Transverse colon (tissue), 4 donors: ENCODE results near the gene COBLL1.

ENCODE experiments used
- POLR2AphosphoS5 ChIP-seq, 3 donors: sonication (generic); formaldehyde crosslinking; IDR thresholded peaks; one replicate each; pipeline ENCODE4 v1.6.1; 2016; ENCODE audit warnings: antibody characterized with exemption in 3 of 3
- TF ChIP-seq, protein P1 (sequence below), 5 experiments: fragments of 200-600 bp in 3 of 5; fragments of 450-650 bp in 2 of 5; sonication (generic) in 3 of 5; IDR thresholded peaks; 1 replicate in 2 of 5; 2 replicates in 3 of 5; pipeline ENCODE4 v1.5.1; 2016 to 2017; ENCODE audit warnings: antibody characterized with exemption in 5 of 5, inconsistent platforms in 3 of 5, mild to moderate bottlenecking in 2 of 5, moderate library complexity in 1 of 5

DNA sequence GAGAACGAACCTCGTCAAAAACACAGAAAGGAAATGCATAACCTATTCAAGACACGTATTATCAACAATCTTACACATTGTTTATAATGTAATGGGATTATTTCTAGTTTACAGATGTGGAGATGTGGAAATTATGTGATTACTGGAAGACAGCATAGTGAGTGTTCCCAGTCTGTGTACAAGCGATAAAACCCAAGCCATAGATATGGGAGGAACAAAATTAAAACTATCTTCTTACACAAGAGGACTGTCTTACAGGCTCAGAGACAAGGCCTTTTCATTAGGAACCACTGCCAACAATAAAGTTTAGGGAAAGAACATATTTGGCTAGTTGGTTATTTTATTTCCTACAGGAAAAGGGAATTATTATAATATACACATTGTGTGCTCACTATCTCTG is 20.3 kb downstream of the COBLL1 start:
- TF ChIP-seq POLR2AphosphoS5 (IDR thresholded peaks at IDR 0.05) = no peak
- TF ChIP-seq, protein P1, sequence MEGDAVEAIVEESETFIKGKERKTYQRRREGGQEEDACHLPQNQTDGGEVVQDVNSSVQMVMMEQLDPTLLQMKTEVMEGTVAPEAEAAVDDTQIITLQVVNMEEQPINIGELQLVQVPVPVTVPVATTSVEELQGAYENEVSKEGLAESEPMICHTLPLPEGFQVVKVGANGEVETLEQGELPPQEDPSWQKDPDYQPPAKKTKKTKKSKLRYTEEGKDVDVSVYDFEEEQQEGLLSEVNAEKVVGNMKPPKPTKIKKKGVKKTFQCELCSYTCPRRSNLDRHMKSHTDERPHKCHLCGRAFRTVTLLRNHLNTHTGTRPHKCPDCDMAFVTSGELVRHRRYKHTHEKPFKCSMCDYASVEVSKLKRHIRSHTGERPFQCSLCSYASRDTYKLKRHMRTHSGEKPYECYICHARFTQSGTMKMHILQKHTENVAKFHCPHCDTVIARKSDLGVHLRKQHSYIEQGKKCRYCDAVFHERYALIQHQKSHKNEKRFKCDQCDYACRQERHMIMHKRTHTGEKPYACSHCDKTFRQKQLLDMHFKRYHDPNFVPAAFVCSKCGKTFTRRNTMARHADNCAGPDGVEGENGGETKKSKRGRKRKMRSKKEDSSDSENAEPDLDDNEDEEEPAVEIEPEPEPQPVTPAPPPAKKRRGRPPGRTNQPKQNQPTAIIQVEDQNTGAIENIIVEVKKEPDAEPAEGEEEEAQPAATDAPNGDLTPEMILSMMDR (IDR thresholded peaks at IDR 0.05) = no peak
